ENCODE results near the gene ACVR1B. TPM values are rescaled to one million over a fixed set of nuclear protein-coding genes. Genes with fewer than 3 reads are reported as not detected.

ACVR1B gene
- 25.5 TPM for polyA plus RNA-seq (2013, experiment 1 of 4)
- polyA plus RNA-seq (2013, experiment 2 of 4), result 30.7 TPM
- polyA plus RNA-seq (2013, experiment 3 of 4), result 19.6 TPM
- 23.3 TPM for polyA plus RNA-seq (2013, experiment 4 of 4)

DNA sequence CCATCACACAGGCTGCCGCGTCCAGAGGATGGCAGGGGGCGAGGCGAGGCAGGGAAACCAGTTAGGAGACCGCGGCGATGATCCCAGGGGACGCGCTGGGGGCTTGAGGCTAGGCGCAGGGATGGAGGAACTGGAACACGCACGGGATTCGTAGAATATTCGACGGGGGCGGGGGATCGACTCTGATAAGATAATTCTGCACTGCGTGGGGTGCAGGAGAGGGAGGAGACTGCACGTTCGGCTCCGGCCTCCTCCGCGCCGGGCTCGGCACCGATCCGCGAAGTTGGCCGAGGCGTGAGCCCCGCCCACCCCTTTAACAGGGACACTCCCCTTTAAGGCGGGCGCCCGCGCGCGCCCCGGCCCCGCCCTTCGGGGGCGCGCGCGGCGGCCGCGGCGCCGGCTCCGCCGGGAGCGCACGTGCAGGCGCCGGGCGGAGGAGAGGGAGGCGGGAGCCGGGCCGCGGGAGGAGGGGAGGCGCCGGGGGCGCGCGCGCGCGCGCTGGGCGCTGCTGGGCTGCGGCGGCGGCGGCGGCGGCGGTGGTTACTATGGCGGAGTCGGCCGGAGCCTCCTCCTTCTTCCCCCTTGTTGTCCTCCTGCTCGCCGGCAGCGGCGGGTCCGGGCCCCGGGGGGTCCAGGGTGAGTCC lies at the start of gene ACVR1B:
Gene ACVR1B, plus strand, starts transcription at position 501 of the 644 bp plus-strand sequence. Its CDS starts 45 bp downstream, at position 546.
- H3K27me3 ChIP-seq (ENCODE audit: control insufficient read depth, insufficient read depth, low read length, poor library complexity, severe bottlenecking), result peaks cover 33% of the 10 kb centered on the region
- H3K9me3 ChIP-seq (ENCODE audit: control insufficient read depth, low read length), result no peaks in the 10 kb centered on the region
- H3K27ac ChIP-seq (ENCODE audit: insufficient read depth, low read depth, low read length, poor library complexity, severe bottlenecking), result peak within 1 kb of the TSS; percentile 73
- H3K36me3 ChIP-seq (ENCODE audit: control insufficient read depth, insufficient read depth, low read length), result no peaks in the 10 kb centered on the region
- H3K4me1 ChIP-seq (ENCODE audit: control insufficient read depth, insufficient read depth, low read length), result peaks cover 5% of the 10 kb centered on the region
- WGBS, 2 experiments, result 0% methylated on average over 86 of the region's 86 CpGs
- H3K4me3 ChIP-seq (ENCODE audit: insufficient read depth, low read depth, low read length), result peak within 1 kb of the TSS; percentile 90

DNA sequence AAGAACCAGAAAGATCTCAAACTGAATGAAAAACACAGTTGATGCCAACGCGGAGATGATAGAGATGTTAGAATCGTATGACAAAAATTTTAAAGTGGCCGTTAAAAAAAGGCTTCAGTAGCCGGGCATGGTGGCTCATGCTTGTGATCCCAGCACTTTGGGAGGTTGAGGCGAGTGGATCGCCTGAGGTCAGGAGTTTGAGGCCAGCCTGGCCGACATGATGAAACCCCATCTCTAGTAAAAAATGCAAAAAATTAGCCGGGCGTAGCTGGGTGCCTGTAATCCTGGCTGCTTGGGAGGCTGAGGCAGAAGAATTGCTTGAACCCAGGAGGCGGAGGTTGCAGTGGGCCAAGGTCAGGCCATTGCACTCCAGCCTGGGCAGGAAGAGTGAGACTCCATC lies 49.6 kb upstream of the ACVR1B start:
- 92% methylated on average over 11 of the region's 11 CpGs for WGBS, 2 experiments
- no peak overlapping the region for H3K4me3 ChIP-seq (ENCODE audit: insufficient read depth, low read depth, low read length)
- no peaks in the 10 kb centered on the region for H3K36me3 ChIP-seq (ENCODE audit: control insufficient read depth, insufficient read depth, low read length)
- no peaks in the 10 kb centered on the region for H3K9me3 ChIP-seq (ENCODE audit: control insufficient read depth, low read length)
- peaks cover 1% of the 10 kb centered on the region for H3K4me1 ChIP-seq (ENCODE audit: control insufficient read depth, insufficient read depth, low read length)
- H3K27ac ChIP-seq (ENCODE audit: insufficient read depth, low read depth, low read length, poor library complexity, severe bottlenecking), result no peak overlapping the region
- H3K27me3 ChIP-seq (ENCODE audit: control insufficient read depth, insufficient read depth, low read length, poor library complexity, severe bottlenecking), result peaks cover 20% of the 10 kb centered on the region

DNA sequence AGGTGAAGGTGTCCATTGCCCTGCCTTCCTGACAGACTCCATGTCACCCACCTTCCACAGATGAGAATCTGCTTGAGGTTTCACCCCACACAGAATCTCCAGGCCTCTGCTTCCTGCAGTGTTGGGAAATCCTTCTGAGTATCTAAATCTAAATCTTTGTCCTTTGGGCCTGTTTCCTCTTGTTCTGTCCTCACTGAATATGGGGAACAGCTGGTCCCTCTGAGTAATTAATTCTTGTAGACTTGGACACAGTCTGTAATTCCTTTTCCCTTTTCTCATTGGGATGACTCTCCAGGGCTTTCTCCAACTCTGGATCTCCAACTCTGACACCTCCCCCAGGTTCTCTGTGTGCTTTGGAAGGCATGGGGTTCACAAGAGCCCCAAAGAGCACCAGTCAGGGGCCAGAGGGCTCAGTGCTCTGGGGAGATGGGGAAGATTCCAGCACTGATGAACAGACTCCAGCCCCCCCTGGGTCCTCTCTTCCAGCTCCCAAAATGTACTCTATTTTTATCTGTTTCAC lies 46.5 kb upstream of the ACVR1B start:
- H3K36me3 ChIP-seq (ENCODE audit: control insufficient read depth, insufficient read depth, low read length), result no peaks in the 10 kb centered on the region
- peaks cover 44% of the 10 kb centered on the region for H3K27me3 ChIP-seq (ENCODE audit: control insufficient read depth, insufficient read depth, low read length, poor library complexity, severe bottlenecking)
- H3K4me3 ChIP-seq (ENCODE audit: insufficient read depth, low read depth, low read length), result no peak overlapping the region
- no peak overlapping the region for H3K27ac ChIP-seq (ENCODE audit: insufficient read depth, low read depth, low read length, poor library complexity, severe bottlenecking)
- H3K4me1 ChIP-seq (ENCODE audit: control insufficient read depth, insufficient read depth, low read length), result peaks cover 5% of the 10 kb centered on the region
- no peaks in the 10 kb centered on the region for H3K9me3 ChIP-seq (ENCODE audit: control insufficient read depth, low read length)

DNA sequence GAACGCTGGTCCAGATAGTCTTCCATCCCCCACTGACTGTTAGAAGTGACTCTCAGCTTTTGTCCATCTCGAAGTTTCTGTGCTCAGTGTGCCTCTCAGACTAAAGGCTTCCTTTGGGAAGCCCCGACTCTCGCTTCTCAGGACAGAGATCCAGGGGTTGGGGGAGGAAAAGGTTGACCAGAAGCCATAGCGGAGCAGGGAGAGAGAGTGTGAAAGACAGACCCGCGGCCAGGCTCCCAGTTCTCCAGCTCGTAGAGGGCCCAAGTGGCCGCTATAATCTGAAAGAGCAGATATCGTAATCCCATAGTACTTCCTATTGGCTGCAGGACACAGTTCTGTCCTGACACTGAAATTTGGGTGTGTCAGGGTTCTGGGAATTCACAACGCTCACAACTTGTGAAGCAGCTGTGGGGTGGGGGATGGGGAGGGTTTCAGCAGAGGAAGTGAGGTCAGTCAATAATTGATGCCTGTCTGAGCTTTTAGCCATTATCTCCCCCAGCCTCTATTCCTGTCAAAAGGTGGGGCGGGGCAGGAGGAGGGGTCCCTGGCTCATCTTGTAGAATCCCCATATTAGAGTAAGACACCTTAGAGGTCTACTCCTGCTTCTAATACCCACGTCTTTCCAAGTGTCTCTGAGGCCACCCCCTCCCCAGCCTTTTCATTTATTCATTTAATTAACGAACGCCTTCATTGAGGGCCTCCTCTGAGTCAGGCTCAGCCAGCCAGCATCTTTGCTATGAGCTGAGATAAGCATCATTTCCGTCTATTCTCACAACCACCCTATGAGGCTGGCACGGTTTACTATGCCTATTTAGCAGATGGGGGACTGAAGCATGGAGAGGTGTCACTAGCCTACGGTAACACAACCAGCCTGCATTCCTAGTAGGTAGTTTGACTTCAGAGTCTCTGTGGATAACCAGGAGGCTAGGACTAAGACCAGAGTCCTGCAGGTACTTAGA lies 45.7 kb upstream of the ACVR1B start:
- no peak overlapping the region for H3K4me3 ChIP-seq (ENCODE audit: insufficient read depth, low read depth, low read length)
- no peaks in the 10 kb centered on the region for H3K9me3 ChIP-seq (ENCODE audit: control insufficient read depth, low read length)
- H3K36me3 ChIP-seq (ENCODE audit: control insufficient read depth, insufficient read depth, low read length), result no peaks in the 10 kb centered on the region
- no peak overlapping the region for H3K27ac ChIP-seq (ENCODE audit: insufficient read depth, low read depth, low read length, poor library complexity, severe bottlenecking)
- peaks cover 5% of the 10 kb centered on the region for H3K4me1 ChIP-seq (ENCODE audit: control insufficient read depth, insufficient read depth, low read length)
- H3K27me3 ChIP-seq (ENCODE audit: control insufficient read depth, insufficient read depth, low read length, poor library complexity, severe bottlenecking), result peaks cover 48% of the 10 kb centered on the region
- 79 to 80% methylated on average over 18 of the region's 18 CpGs for WGBS, 2 experiments

DNA sequence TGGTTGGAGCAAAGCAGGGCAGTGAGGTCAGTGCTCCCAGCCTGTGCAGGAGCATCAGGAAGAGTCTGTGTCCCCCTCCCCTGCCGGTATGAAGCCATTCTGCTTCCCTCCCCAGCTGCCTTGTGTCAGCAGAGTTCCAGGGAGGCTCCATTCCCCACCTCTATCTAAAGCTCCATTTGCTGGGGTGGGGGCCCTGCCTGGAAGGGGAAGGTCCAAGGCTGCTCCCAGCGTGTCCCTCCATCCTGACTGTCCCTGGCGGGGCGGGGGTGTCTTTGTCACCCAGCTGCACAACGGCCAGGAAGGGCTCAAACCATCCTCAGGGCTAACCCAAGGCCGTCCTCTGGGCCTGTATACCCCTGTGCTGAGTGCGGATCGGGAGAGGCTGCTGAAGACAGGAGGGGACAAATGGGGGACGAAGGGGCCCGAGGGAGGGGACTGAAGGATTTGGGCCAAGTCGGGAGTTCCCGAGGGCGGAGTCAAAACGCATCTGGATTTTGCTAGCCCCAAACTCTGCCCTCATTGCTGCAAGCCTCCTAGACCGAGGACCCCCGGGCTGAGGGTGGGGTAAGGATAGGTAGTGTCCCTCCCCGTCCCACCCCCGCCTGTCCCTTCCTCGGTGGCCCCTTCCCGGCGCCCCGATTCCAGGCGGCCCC lies 44.9 kb upstream of the ACVR1B start:
- WGBS, 2 experiments, result 57% methylated on average over 23 of the region's 23 CpGs
- peaks cover 48% of the 10 kb centered on the region for H3K27me3 ChIP-seq (ENCODE audit: control insufficient read depth, insufficient read depth, low read length, poor library complexity, severe bottlenecking)
- peak overlapping the region; percentile 35 for H3K4me3 ChIP-seq (ENCODE audit: insufficient read depth, low read depth, low read length)
- H3K4me1 ChIP-seq (ENCODE audit: control insufficient read depth, insufficient read depth, low read length), result peaks cover 5% of the 10 kb centered on the region
- H3K36me3 ChIP-seq (ENCODE audit: control insufficient read depth, insufficient read depth, low read length), result no peaks in the 10 kb centered on the region
- H3K27ac ChIP-seq (ENCODE audit: insufficient read depth, low read depth, low read length, poor library complexity, severe bottlenecking), result no peak overlapping the region
- no peaks in the 10 kb centered on the region for H3K9me3 ChIP-seq (ENCODE audit: control insufficient read depth, low read length)

DNA sequence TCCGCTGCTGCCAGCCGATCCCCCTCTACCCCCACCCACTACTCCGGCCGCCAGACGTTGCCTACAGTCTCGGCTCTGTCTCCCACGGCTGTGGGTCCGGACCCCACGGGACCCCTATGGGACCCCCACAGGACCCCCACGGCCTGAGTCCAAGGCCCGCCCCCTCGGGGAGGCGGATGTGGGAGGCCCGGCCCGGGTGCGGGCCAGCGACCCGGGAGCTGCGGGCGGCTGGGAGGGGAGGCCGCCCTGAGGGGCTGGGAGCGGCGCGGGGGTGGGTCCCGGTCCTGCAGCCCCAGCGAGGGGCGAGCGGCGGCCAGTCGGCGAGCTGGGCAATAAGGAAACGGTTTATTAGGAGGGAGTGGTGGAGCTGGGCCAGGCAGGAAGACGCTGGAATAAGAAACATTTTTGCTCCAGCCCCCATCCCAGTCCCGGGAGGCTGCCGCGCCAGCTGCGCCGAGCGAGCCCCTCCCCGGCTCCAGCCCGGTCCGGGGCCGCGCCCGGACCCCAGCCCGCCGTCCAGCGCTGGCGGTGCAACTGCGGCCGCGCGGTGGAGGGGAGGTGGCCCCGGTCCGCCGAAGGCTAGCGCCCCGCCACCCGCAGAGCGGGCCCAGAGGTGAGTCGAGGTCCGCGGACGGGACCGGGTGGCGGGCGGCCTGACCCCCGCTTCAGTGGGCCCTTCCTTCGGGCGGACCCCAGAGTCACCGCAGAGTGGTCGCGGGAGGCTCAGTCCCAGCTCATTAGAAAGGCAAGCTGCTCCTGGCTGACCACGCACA lies 44.2 kb upstream of the ACVR1B start, which contains the start of gene ACVRL1:
Gene ACVRL1, plus strand, starts transcription at position 422 of the 773 bp plus-strand sequence. CDS start 4,971 bp downstream, outside the sequence.
- no peak within 1 kb of the TSS for H3K27ac ChIP-seq (ENCODE audit: insufficient read depth, low read depth, low read length, poor library complexity, severe bottlenecking)
- no peaks in the 10 kb centered on the region for H3K36me3 ChIP-seq (ENCODE audit: control insufficient read depth, insufficient read depth, low read length)
- H3K4me1 ChIP-seq (ENCODE audit: control insufficient read depth, insufficient read depth, low read length), result peaks cover 5% of the 10 kb centered on the region
- 15% methylated on average over 74 of the region's 74 CpGs for WGBS, 2 experiments
- peak within 1 kb of the TSS; percentile 35 for H3K4me3 ChIP-seq (ENCODE audit: insufficient read depth, low read depth, low read length)
- peaks cover 48% of the 10 kb centered on the region for H3K27me3 ChIP-seq (ENCODE audit: control insufficient read depth, insufficient read depth, low read length, poor library complexity, severe bottlenecking)
- no peaks in the 10 kb centered on the region for H3K9me3 ChIP-seq (ENCODE audit: control insufficient read depth, low read length)

DNA sequence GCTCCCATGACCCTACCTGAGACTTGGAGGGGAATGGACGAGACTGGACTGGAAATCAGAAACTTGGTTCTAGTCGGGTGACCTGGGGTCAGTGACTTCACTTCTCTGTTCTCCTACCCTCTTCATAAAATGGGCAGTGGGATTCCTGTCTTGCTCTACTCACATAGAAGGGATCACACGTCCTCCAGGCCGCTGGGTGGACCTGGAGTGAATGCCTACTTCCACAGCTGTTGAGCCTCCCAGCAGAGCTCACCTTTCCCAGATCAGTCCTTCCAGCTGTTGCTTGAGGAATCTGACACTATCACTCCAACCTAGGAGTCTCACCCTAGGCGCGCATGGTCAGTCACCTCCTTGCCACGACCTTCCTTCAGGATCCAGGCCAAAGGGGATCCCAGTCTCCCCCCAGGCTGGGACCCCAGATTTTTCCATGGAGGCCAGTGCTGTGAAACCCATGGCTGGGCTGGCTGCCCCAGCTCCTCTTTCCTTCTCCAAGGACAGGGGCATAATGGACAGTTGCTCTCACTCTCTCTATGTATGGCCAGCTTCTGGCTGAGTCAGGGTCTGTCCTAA lies 43.6 kb upstream of the ACVR1B start:
- H3K27ac ChIP-seq (ENCODE audit: insufficient read depth, low read depth, low read length, poor library complexity, severe bottlenecking), result no peak overlapping the region

DNA sequence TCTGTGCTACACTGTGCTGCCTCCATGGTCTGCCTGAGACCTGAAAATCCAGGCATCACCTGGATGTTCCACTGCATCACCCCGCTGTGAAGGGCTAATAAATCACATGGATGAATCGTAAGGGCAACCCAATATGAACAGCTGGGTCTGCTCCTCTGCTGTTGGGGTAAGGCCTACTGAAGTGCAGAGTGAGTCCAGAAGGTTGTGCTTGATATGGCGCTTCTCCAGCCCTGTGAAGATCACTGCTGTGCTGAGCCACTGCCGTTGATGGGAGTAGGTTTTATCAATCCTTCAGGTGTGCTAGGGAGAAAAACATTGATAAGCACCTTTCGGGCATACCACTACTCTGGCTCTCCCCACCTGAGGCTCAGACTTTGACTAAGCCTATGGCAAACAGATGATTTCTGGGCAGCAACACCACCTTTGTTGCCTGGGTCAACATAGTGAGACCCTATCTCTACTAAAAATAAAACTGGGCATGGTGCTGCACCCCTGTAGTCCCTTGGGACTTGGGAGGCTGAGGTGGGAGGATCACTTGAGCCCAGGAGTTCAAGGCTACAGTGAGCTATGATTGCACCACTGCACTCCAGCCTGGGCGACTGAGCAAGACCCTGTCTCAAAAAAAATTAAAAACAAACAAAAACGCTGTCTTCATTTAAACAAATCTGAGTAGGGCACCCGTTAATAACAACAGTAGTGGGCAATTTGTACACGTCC lies 42.5 kb upstream of the ACVR1B start:
- Histone ChIP-seq H3K36me3 (ENCODE audit: control insufficient read depth, insufficient read depth, low read length) (no peaks in the 10 kb centered on the region), H3K27me3 (ENCODE audit: control insufficient read depth, insufficient read depth, low read length, poor library complexity, severe bottlenecking) (peaks cover 48% of the 10 kb centered on the region), H3K9me3 (ENCODE audit: control insufficient read depth, low read length) (no peaks in the 10 kb centered on the region), H3K27ac (ENCODE audit: insufficient read depth, low read depth, low read length, poor library complexity, severe bottlenecking) (no peak overlapping the region), H3K4me1 (ENCODE audit: control insufficient read depth, insufficient read depth, low read length) (peaks cover 10% of the 10 kb centered on the region), H3K4me3 (ENCODE audit: insufficient read depth, low read depth, low read length) (no peak overlapping the region)
- WGBS, 2 experiments, result 94 to 96% methylated on average over 9 of the region's 9 CpGs

More for the DNA sequence above, 43.6 kb upstream of the ACVR1B start:
- H3K27me3 ChIP-seq (ENCODE audit: control insufficient read depth, insufficient read depth, low read length, poor library complexity, severe bottlenecking), result peaks cover 48% of the 10 kb centered on the region
- 83 to 86% methylated on average over 7 of the region's 7 CpGs for WGBS, 2 experiments
- peak overlapping the region; percentile 35 for H3K4me3 ChIP-seq (ENCODE audit: insufficient read depth, low read depth, low read length)
- no peaks in the 10 kb centered on the region for H3K36me3 ChIP-seq (ENCODE audit: control insufficient read depth, insufficient read depth, low read length)
- H3K9me3 ChIP-seq (ENCODE audit: control insufficient read depth, low read length), result no peaks in the 10 kb centered on the region
- H3K4me1 ChIP-seq (ENCODE audit: control insufficient read depth, insufficient read depth, low read length), result peaks cover 9% of the 10 kb centered on the region
